HG03135 (cell line): Measurements from ENCODE around the gene ICE2.
A peak's percentile ranks its signal among the peaks of the same experiment; 100 is the strongest.

ENCODE experiments used
- ATAC-seq: cut with Tn5 transposase; IDR thresholded peaks from one replicate; pipeline ENCODE4 v1.9.1; 2021; ENCODE audit warnings: mild to moderate bottlenecking, moderate library complexity; ENCODE audit not compliant: unreplicated experiment

ICE2 gene

GRCh38 chr15:60478566-60479360 is at the start of gene ICE2:
Gene ICE2 (minus strand): TSS chr15:60479142. CDS start chr15:60477977, 1,165 bp downstream.
- ATAC-seq, result peak; percentile 90

- ATAC-seq, result no peak
Measured at GRCh38 chr15:60528530-60528929, 49.6 kb upstream of the ICE2 start.

- ATAC-seq, result no peak
Measured at GRCh38 chr15:60527456-60527855, 48.5 kb upstream of the ICE2 start.

GRCh38 chr15:60526127-60526616 is 47.2 kb upstream of the ICE2 start:
- ATAC-seq, result no peak

GRCh38 chr15:60525341-60526039 is 46.5 kb upstream of the ICE2 start:
- ATAC-seq, result no peak

- ATAC-seq, result no peak
Measured at GRCh38 chr15:60523056-60523455, 44.1 kb upstream of the ICE2 start.

- ATAC-seq, result peak; percentile 60
Measured at GRCh38 chr15:60520825-60521368, 42.0 kb upstream of the ICE2 start.

- ATAC-seq, result peak; percentile 34
Measured at GRCh38 chr15:60520013-60520824, 41.3 kb upstream of the ICE2 start.

- no peak for ATAC-seq
Measured at GRCh38 chr15:60519218-60519617, 40.3 kb upstream of the ICE2 start.

GRCh38 chr15:60518511-60518910 is 39.6 kb upstream of the ICE2 start:
- no peak for ATAC-seq

- ATAC-seq, result no peak
Measured at GRCh38 chr15:60514261-60514881, 35.4 kb upstream of the ICE2 start.

GRCh38 chr15:60513676-60514075 is 34.7 kb upstream of the ICE2 start:
- no peak for ATAC-seq

- no peak for ATAC-seq
Measured at GRCh38 chr15:60512937-60513336, 34.0 kb upstream of the ICE2 start.

GRCh38 chr15:60511351-60512031 is 32.5 kb upstream of the ICE2 start:
- no peak for ATAC-seq

GRCh38 chr15:60510006-60510405 is 31.1 kb upstream of the ICE2 start:
- no peak for ATAC-seq

- ATAC-seq, result no peak
Measured at GRCh38 chr15:60509470-60509869, 30.5 kb upstream of the ICE2 start.

GRCh38 chr15:60508442-60508841 is 29.5 kb upstream of the ICE2 start:
- ATAC-seq, result no peak

- peak; percentile 74 for ATAC-seq
Measured at GRCh38 chr15:60507596-60508424, 28.9 kb upstream of the ICE2 start.

GRCh38 chr15:60496853-60497252 is 17.9 kb upstream of the ICE2 start:
- no peak for ATAC-seq
